Measurements from ENCODE around the gene MYRIP.

DNA sequence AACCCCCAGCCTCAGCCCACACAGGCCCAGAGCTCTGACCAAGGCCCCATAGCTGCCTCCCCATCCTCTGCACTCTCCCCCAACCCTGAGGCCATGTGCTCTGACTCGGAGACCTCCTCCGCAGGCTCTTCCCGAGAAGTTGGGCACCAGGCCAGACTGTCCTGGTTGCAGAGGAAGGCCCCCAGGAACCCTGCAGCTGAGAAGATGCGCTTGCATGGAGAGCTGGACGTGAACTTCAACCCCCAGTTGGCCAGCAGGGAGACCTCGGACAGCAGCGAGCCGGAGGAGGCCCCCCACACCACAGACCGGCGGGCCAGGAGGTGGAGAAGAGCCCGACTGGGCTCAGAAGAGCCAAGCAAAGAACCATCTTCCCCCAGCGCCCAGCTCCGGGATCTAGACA is 380.6 kb downstream of the MYRIP start:
- TF ChIP-seq CTCF (conservative IDR thresholded peaks at IDR 0.05; ENCODE audit: low read depth, low read length) (no peak), EZH2 (IDR thresholded peaks at IDR 0.05; ENCODE audit: low read length, unreplicated experiment) (no peak), EZH2phosphoT487 (IDR thresholded peaks at IDR 0.05; ENCODE audit: borderline replicate concordance, low read length) (no peak)
